Fibroblast of mammary gland (primary cell): ENCODE data around the gene ZNF622.
"Not testable (repeated sequence)": the region's sequence is repeated elsewhere in the genome, so short reads cannot be mapped to it uniquely, and the experiment has no call there.

Experiments used
- DNase-seq: peaks from one replicate; pipeline ENCODE4 v3.0.0-alpha.2; 2010; ENCODE audit warnings: low read depth
- H3K4me3 ChIP-seq: 2 replicates; pipeline ENCODE4 v1.5.1; 2011; ENCODE audit warnings: low read depth, mild to moderate bottlenecking, low read length, moderate library complexity; ENCODE audit not compliant: control insufficient read depth
- TF ChIP-seq, protein P1 (sequence below): conservative IDR thresholded peaks from 2 replicates; pipeline ENCODE4 v1.5.1; 2011; ENCODE audit warnings: low read depth, low read length, inconsistent platforms; ENCODE audit not compliant: control insufficient read depth, insufficient read depth

The ZNF622 gene

GRCh38 chr5:16446993-16447392 is 18.6 kb downstream of the ZNF622 start:
- no peak overlapping the region for H3K4me3 ChIP-seq
- no peak for DNase-seq
- TF ChIP-seq, protein P1, sequence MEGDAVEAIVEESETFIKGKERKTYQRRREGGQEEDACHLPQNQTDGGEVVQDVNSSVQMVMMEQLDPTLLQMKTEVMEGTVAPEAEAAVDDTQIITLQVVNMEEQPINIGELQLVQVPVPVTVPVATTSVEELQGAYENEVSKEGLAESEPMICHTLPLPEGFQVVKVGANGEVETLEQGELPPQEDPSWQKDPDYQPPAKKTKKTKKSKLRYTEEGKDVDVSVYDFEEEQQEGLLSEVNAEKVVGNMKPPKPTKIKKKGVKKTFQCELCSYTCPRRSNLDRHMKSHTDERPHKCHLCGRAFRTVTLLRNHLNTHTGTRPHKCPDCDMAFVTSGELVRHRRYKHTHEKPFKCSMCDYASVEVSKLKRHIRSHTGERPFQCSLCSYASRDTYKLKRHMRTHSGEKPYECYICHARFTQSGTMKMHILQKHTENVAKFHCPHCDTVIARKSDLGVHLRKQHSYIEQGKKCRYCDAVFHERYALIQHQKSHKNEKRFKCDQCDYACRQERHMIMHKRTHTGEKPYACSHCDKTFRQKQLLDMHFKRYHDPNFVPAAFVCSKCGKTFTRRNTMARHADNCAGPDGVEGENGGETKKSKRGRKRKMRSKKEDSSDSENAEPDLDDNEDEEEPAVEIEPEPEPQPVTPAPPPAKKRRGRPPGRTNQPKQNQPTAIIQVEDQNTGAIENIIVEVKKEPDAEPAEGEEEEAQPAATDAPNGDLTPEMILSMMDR, result no peak

- TF ChIP-seq, protein P1, result peak; percentile 18
- no peak overlapping the region for H3K4me3 ChIP-seq
- peak; percentile 24 for DNase-seq
Observed at GRCh38 chr5:16437977-16438376, 27.6 kb downstream of the ZNF622 start.

DNA sequence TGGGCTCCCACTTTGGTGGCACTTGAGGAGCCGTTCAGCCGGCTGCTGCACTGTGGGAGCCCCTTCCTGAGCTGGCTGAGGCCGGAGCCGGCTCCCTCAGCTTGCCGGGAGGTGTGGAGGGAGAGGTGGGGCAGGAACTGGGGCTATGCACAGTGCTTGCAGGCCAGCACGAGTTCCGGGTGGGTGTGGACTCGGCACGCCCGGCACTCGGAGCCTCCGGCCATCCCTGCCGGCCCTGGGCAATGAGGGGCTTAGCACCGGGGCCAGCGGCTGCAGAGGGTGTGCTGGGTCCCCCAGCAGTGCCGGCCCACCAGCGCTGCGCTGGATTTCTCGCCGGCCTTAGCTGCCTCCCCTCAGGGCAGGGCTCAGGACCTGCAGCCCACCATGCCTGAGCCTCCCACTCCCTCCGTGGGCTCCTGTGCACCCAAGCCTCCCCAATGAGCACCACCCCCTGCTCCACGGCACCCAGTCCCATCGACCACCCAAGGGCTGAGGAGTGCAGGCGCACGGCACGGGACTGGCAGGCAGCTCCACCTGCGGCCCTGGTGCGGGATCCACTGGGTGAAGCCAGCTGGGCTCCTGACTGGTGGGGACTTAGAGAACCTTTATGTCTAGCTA is 29.4 kb downstream of the ZNF622 start:
- DNase-seq, H3K4me3 ChIP-seq: not testable (repeated sequence)

GRCh38 chr5:16431490-16431889 is 34.1 kb downstream of the ZNF622 start:
- TF ChIP-seq, protein P1, result no peak
- no peak for DNase-seq
- H3K4me3 ChIP-seq, result no peak overlapping the region

GRCh38 chr5:16430349-16431089 is 35.1 kb downstream of the ZNF622 start:
- no peak for DNase-seq
- TF ChIP-seq, protein P1, result no peak
- no peak overlapping the region for H3K4me3 ChIP-seq

DNA sequence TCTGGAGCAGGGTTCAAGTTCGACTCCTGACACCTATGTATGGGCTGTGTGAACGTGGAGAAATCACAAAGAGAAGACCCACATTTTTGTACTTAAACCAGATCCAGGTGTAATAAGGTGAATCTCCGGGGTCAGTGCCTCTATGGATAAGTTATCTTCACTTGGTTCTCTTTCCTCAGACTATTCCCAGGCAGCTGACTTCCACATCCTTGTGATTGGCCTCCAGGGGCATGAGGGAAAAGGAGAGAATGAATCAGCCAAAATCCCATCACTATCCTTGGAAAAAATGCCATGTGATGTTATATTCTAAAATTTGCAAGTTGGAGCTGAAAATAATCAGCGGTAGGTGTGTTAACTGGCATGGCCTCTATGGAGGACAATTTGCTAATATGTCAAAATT is 37.2 kb downstream of the ZNF622 start:
- H3K4me3 ChIP-seq, result no peak overlapping the region
- TF ChIP-seq, protein P1, result no peak
- DNase-seq, result no peak

GRCh38 chr5:16427587-16427986 is 38.0 kb downstream of the ZNF622 start:
- no peak for DNase-seq
- H3K4me3 ChIP-seq, result no peak overlapping the region
- TF ChIP-seq, protein P1, result no peak
